Activated T-helper 2 cell treated with anti-CD3 and anti-CD28 coated beads, Interferon-gamma antibody, Interleukin-2, Interleukin-4, amounts not matched to agents 10 μg/mL and 5 μg/mL and 100 μg/mL, durations not matched to agents 14 hours and 24 hours and 36 hours (primary cell): ENCODE results near the gene TCF25. TPM values are rescaled to one million over a fixed set of nuclear protein-coding genes. Genes with fewer than 3 reads are reported as not detected.

Experiments used
- DNase-seq: peaks from one replicate; pipeline ENCODE4 v3.0.0; 2021; ENCODE audit warnings: low spot score
- H3K27ac Mint-ChIP-seq: one replicate; pipeline ENCODE4 v1.8.0; 2021; ENCODE audit warnings: mixed read lengths
- H3K27me3 Mint-ChIP-seq: one replicate; pipeline ENCODE4 v1.8.0; 2021; ENCODE audit warnings: low read depth, mixed read lengths
- H3K36me3 Mint-ChIP-seq: one replicate; pipeline ENCODE4 v1.8.0; 2021; ENCODE audit warnings: low read depth, mixed read lengths
- H3K4me1 Mint-ChIP-seq: one replicate; pipeline ENCODE4 v1.8.0; 2021; ENCODE audit warnings: low read depth, mixed read lengths
- H3K4me3 Mint-ChIP-seq: one replicate; pipeline ENCODE4 v1.8.0; 2021; ENCODE audit warnings: low read depth, mild to moderate bottlenecking, moderate library complexity, mixed read lengths
- H3K9me3 Mint-ChIP-seq: one replicate; pipeline ENCODE4 v1.8.0; 2021; ENCODE audit warnings: mixed read lengths
- intact Hi-C: fragments of 100-400 bp; cut with micrococcal nuclease; formaldehyde crosslinking; loops from one replicate; pipeline ENCODE4 v1.15.1; 2023
- total RNA-seq: library from RNA; stranded (reverse); gene quantifications from 2 replicates; pipeline ENCODE4 v1.2.3, GENCODE V29; 2022

Gene TCF25
- total RNA-seq, 1 donor from 2014 or later: 211 TPM

DNA sequence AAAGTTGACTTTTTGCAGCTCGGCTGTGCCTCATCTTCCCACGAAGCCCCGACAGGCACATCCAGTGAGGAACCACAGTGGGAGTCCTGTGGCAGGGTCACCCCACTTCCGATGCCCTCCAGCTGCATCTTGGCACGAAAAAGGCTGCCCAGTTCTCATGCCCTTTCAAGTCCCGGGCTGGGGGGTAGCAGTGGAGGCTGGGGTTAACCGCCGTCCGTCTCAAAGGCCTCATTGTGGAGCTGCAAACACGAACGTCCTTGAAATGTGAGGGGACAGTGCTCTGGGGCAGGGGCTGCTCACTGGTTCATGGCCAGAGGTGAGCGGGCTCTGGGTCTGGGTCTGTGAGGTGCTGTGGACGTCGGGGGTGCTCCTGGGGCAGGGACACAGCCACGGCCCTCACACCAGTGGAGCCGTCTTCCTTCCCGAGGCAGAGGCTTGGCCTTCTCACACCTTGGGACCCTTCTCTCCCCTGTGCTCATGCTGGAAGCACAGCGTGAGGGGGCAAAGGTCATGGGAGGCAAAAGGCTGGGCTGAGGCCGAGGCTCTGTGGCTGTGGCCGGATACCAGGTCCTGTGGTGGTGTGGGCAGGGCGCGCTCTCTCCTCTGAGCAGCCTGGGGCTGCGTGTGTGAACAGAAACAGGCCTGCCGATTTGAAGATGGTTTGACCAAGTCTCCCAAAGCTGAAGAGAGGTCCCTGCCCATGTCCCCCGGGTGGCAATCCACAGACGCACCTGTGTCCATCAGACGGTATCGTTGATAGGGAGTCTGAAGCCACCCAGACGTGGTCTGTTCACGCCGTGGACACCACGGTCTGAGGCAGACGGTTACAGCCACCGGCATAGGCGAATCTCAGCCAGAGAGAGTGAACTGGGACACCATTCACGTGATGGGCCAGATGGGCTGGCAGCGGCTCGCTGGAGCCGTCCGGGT, 42.2 kb downstream of the TCF25 start:
- Mint-ChIP-seq H3K4me3 (no peak overlapping the region), H3K9me3 (no peaks in the 10 kb centered on the region), H3K4me1 (peaks cover 15% of the 10 kb centered on the region), H3K27ac (no peak overlapping the region), H3K27me3 (peaks cover 11% of the 10 kb centered on the region), H3K36me3 (peaks cover 33% of the 10 kb centered on the region)
- DNase-seq: no peak
- intact Hi-C loops: no loop called here

DNA sequence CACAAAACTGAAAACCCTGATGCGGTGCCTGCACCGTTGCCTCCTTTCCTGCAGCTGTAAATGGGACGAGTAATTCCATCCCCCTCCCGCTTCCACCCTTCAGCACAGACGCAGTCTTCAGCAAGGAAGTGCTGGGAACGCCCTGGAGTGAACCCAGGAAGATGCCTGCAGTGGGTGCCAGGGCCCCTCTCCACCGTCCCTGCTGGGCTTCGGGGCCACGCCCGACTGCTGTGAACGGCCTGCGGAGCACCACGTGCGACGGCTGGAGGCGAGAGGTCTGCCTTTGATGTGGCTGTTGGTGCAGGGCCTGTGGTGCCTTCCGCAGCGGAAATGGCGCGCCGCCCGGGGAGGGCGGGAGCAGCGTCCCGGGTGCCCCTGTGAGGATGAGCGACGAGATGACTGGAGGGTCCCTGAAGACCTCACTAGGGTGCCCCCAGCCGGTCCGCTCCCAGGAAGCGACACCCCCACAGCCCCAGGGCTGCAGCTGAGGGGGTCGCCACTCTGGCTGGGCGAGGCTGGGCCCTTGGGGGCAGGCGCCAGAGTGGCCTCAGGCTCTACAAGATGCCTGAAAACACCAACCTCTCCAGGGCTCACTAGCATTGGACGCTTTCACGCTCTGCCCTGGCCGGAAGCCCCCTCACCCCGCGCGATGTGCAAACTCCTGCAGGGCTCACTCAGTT, 44.5 kb downstream of the TCF25 start:
- Mint-ChIP-seq H3K4me1 (peaks cover 29% of the 10 kb centered on the region), H3K27ac (peak overlapping the region; percentile 55), H3K36me3 (peaks cover 18% of the 10 kb centered on the region), H3K4me3 (peak overlapping the region; percentile 65), H3K27me3 (peaks cover 17% of the 10 kb centered on the region), H3K9me3 (no peaks in the 10 kb centered on the region)
- peak; percentile 84 for DNase-seq
- intact Hi-C loops: no loop called here

DNA sequence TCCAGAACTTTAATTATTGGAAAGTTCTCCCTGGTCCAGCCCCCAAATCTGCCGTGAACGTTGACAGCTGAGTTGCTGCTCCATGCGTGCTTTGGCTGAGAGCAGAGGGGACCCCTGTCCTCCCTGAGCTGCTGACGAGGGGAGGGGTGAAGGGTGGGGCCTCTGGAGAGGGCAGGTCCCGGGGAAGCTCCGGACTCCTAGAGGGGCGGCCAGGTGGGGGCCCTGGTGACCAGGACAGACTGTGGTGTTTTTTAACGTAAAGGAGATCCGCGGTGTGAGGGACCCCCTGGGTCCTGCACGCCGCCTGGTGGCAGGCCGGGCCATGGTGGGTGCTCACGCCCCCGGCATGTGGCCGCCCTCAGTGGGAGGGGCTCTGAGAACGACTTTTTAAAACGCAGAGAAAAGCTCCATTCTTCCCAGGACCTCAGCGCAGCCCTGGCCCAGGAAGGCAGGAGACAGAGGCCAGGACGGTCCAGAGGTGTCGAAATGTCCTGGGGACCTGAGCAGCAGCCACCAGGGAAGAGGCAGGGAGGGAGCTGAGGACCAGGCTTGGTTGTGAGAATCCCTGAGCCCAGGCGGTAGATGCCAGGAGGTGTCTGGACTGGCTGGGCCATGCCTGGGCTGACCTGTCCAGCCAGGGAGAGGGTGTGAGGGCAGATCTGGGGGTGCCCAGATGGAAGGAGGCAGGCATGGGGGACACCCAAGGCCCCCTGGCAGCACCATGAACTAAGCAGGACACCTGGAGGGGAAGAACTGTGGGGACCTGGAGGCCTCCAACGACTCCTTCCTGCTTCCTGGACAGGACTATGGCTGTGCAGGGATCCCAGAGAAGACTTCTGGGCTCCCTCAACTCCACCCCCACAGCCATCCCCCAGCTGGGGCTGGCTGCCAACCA, 45.3 kb downstream of the TCF25 start, which contains the start of gene MC1R:
Gene MC1R, plus strand, starts transcription at position 410 of the 895 bp plus-strand sequence. Its CDS starts 397 bp downstream, at position 807.
- Mint-ChIP-seq H3K4me1 (peaks cover 29% of the 10 kb centered on the region), H3K27ac (peak within 1 kb of the TSS; percentile 55), H3K9me3 (no peaks in the 10 kb centered on the region), H3K36me3 (peaks cover 18% of the 10 kb centered on the region), H3K4me3 (peak within 1 kb of the TSS; percentile 65), H3K27me3 (peaks cover 17% of the 10 kb centered on the region)
- intact Hi-C loops: no loop called here
- DNase-seq: no peak

DNA sequence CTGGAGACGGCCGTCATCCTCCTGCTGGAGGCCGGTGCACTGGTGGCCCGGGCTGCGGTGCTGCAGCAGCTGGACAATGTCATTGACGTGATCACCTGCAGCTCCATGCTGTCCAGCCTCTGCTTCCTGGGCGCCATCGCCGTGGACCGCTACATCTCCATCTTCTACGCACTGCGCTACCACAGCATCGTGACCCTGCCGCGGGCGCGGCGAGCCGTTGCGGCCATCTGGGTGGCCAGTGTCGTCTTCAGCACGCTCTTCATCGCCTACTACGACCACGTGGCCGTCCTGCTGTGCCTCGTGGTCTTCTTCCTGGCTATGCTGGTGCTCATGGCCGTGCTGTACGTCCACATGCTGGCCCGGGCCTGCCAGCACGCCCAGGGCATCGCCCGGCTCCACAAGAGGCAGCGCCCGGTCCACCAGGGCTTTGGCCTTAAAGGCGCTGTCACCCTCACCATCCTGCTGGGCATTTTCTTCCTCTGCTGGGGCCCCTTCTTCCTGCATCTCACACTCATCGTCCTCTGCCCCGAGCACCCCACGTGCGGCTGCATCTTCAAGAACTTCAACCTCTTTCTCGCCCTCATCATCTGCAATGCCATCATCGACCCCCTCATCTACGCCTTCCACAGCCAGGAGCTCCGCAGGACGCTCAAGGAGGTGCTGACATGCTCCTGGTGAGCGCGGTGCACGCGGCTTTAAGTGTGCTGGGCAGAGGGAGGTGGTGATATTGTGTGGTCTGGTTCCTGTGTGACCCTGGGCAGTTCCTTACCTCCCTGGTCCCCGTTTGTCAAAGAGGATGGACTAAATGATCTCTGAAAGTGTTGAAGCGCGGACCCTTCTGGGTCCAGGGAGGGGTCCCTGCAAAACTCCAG, 46.4 kb downstream of the TCF25 start:
- peaks cover 11% of the 10 kb centered on the region for H3K36me3 Mint-ChIP-seq
- H3K4me1 Mint-ChIP-seq: peaks cover 29% of the 10 kb centered on the region
- no peaks in the 10 kb centered on the region for H3K9me3 Mint-ChIP-seq
- intact Hi-C loops: loop anchor here (10.0 kb wide), 1 partner anchor 85 kb away; no protein-coding TSS in a partner anchor
- H3K27me3 Mint-ChIP-seq: peaks cover 20% of the 10 kb centered on the region
- no peak overlapping the region for H3K4me3 Mint-ChIP-seq
- no peak overlapping the region for H3K27ac Mint-ChIP-seq
- no peak for DNase-seq

DNA sequence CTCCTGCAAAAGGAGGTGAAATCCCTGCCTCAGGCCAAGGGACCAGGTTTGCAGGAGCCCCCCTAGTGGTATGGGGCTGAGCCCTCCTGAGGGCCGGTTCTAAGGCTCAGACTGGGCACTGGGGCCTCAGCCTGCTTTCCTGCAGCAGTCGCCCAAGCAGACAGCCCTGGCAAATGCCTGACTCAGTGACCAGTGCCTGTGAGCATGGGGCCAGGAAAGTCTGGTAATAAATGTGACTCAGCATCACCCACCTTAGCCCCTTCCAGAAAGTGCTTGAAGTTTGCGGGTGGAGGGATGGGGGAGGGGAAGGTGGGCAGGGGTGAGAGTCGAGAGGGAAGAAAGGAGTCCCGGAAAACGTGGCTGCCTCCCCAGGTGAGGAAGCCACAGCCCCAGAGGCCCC, 47.3 kb downstream of the TCF25 start:
- H3K4me3 Mint-ChIP-seq: no peak overlapping the region
- intact Hi-C loops: loop anchor here (10.0 kb wide), 1 partner anchor 86 kb away; no protein-coding TSS in a partner anchor
- H3K36me3 Mint-ChIP-seq: peaks cover 4% of the 10 kb centered on the region
- no peaks in the 10 kb centered on the region for H3K9me3 Mint-ChIP-seq
- H3K4me1 Mint-ChIP-seq: peaks cover 31% of the 10 kb centered on the region
- H3K27me3 Mint-ChIP-seq: peaks cover 26% of the 10 kb centered on the region
- H3K27ac Mint-ChIP-seq: no peak overlapping the region
- no peak for DNase-seq

DNA sequence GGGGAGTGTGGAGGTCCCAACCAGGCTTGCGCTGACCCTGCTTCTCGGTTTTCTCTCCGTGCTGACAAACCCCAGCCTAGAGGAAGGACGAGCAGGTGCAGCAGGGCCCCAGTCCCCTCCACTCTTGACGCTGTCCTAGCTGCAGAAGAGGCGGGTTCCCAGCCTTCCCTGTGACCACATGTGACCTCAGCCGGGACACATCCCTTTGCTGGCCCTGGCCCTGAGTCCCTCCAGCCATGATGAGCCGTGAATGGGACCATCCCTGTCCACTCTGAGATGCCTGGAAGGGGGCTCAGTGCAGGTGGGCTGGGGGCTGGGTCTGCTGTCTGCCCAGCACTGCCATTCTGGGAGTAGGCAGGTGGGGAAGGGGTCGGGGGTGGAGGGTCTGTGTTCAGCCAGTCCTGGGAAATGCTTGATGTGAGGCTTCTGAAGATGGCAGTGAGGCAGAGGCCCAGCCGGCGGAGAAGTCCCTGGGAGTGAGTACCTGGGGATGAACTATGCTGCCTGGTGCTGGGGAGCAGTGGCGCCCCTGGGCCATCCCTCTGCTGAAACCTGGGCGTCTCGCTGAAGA, 47.8 kb downstream of the TCF25 start:
- Mint-ChIP-seq H3K36me3 (peaks cover 1% of the 10 kb centered on the region), H3K9me3 (no peaks in the 10 kb centered on the region), H3K4me3 (peak overlapping the region; percentile 71), H3K27ac (no peak overlapping the region), H3K4me1 (peaks cover 31% of the 10 kb centered on the region), H3K27me3 (peaks cover 26% of the 10 kb centered on the region)
- DNase-seq: no peak
- intact Hi-C loops: loop anchor here (10.0 kb wide), 1 partner anchor 86 kb away; no protein-coding TSS in a partner anchor

DNA sequence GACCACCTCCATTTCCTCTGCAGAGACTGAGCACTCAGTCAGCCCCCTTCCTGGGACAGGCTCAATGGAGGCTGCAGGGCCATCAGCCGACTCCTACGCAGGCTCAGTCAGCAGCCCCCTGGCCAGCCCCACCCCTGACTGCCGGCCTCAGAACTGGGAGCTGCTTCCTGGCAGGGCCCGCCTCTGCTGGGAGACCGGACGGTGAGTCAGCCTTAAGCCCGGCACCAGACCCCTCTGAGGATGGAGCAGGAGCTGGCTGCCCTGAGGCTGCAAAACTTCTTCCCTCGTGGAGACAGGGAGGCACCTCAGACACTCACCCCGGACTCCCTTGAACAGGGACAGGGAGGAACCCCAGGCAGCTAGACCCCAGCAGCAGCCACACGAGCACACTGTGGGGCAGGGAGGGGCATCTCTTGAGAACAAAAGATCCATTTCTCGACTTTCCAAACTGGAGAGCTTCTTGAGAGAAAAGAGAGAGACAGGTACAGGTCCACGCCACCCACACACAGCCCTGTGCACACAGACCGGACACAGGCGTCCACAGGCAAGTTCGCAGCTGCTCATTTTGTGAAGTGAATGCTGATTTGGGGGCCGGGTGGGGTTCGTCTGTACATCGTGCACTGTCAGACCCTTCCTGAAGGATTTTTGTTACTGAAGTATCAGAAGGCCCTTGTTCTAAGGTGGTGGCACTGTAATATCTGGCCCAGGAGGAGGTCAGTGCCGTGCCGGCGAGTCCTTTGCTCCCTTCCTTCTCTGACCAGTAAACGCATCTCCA, 48.5 kb downstream of the TCF25 start:
- H3K27ac Mint-ChIP-seq: peak overlapping the region; percentile 28
- H3K36me3 Mint-ChIP-seq: no peaks in the 10 kb centered on the region
- intact Hi-C loops: loop anchor here (10.0 kb wide), 1 partner anchor 87 kb away; no protein-coding TSS in a partner anchor
- H3K27me3 Mint-ChIP-seq: peaks cover 26% of the 10 kb centered on the region
- peak; percentile 31 for DNase-seq
- no peaks in the 10 kb centered on the region for H3K9me3 Mint-ChIP-seq
- peak overlapping the region; percentile 71 for H3K4me3 Mint-ChIP-seq
- peaks cover 31% of the 10 kb centered on the region for H3K4me1 Mint-ChIP-seq

DNA sequence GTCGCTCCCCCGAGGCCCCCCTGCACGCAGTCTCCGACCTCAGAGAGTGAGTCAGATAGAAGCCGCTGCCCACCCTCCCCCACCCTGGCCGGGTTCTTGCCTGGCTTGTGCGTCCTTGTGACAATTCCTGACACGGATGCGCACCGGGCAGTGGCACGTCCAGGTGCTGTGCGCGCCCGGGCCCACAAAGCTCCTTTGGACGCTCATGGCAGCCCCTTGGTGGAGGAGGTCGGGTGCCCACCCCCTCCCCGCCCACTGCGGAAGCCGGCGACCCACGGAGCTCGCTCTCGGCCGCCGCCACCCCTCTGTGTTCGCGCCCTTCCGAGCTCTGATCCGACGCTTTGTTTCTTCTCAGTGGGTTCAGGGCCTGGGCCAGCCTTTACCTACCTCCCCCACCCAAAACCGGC, 49.1 kb downstream of the TCF25 start:
- intact Hi-C loops: loop anchor here (10.0 kb wide), 1 partner anchor 88 kb away; no protein-coding TSS in a partner anchor
- Mint-ChIP-seq H3K27me3 (peaks cover 26% of the 10 kb centered on the region), H3K4me3 (peak overlapping the region; percentile 71), H3K9me3 (no peaks in the 10 kb centered on the region), H3K27ac (peak overlapping the region; percentile 28), H3K4me1 (peaks cover 31% of the 10 kb centered on the region), H3K36me3 (no peaks in the 10 kb centered on the region)
- DNase-seq: no peak

DNA sequence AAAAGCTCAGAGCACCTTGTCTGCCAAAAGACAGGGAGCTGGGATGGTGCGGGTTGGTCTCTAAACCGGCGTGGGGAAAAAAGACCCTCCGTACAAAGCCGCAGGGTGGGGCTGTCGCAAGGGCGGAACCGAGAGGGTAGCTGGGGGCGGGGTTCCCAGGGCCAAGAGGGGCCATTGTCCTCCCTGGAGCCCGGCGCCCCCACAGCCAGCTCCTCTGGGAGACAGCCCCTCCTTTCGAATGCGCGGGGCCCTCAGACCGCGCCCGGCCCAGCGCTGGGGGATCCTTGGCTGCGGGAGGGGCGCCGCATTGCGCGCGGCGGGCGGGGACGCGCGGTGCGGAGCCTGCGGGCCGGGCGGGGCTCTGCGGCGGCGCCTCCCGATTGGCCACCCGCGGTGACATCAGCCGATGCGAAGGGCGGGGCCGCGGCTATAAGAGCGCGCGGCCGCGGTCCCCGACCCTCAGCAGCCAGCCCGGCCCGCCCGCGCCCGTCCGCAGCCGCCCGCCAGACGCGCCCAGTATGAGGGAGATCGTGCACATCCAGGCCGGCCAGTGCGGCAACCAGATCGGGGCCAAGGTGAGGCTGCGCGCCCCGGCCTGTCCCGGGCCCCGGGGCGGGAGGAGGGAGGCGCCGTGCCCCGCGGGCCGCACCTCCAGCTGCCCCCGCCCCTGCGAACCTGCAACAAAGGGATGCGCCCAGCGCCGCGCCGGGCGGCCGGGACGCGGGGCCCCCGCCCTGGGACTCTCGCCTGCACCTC, 49.7 kb downstream of the TCF25 start, which contains the start of gene TUBB3:
Gene TUBB3, plus strand, starts transcription at position 459 of the 756 bp plus-strand sequence. Its CDS starts 60 bp downstream, at position 519.
- Mint-ChIP-seq H3K4me3 (peak within 1 kb of the TSS; percentile 71), H3K4me1 (peaks cover 26% of the 10 kb centered on the region), H3K9me3 (no peaks in the 10 kb centered on the region), H3K36me3 (no peaks in the 10 kb centered on the region), H3K27ac (peak within 1 kb of the TSS; percentile 28), H3K27me3 (peaks cover 26% of the 10 kb centered on the region)
- DNase-seq: peak; percentile 64
- intact Hi-C loops: loop anchor here (10.0 kb wide), 1 partner anchor 88 kb away; no protein-coding TSS in a partner anchor

DNA sequence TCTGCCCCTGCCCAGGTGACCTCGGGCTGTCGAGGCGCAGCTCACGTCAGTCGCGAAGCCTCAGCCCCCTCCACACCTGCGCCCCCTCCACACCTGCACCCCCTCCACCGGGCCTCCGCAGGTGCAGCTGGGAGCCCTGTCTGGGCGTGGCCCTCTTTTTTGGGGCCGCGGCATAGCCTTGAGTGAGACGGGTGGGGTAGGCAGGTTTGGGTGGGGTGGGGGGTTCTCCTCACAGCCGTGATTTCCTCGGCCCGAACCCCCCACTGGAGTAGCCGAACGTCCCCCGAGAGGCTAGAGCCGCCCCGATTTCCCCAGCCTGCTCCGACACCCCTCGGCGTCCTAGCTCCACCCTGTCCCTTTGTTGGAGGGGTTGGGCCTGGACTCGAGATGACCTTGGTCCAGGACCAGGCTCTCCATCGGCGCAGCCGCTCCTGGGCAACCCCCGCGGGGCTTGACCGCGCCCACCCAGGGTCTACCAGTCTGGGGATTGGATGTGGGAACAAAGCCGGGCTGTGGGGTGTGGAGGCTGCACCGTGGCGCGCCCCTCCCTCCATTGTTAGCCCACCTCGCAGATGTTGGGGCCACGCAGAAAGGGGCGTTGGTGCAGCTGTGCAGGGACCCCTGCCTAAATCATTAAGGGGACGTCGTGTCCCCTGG, 50.4 kb downstream of the TCF25 start:
- H3K4me1 Mint-ChIP-seq: peaks cover 24% of the 10 kb centered on the region
- H3K36me3 Mint-ChIP-seq: no peaks in the 10 kb centered on the region
- no peak overlapping the region for H3K27ac Mint-ChIP-seq
- intact Hi-C loops: loop anchor here (10.0 kb wide), 1 partner anchor 89 kb away; no protein-coding TSS in a partner anchor
- H3K27me3 Mint-ChIP-seq: peaks cover 24% of the 10 kb centered on the region
- no peak for DNase-seq
- no peak overlapping the region for H3K4me3 Mint-ChIP-seq
- H3K9me3 Mint-ChIP-seq: no peaks in the 10 kb centered on the region
